ENCODE measurements around the gene SIGLEC1.

SIGLEC1 gene

DNA sequence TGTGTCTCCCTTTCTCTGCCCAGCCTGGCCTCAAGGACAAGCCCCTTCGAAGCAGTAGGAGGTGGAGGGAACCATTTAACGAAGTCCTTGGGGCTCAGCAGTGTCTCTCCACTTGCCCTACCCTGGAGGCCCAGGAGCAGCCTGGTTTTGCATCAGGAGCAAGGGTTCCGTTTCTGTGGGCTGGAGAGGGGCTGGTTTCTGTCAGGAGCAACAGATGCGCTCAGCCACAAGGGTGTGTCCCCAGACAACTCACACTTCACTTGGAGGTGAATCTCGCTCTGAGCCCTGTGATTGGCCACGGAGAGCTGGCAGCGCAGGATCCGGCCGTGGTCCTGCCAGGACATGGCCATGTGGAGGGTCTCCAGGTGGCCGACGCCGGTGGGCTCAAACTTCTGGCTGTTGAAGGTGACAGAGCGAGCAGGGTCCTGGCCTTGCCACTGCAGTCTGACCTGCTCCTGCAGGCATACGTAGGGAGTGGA lies 6.9 kb downstream of the SIGLEC1 start:
- Histone ChIP-seq H4K20me1 (ENCODE audit: control insufficient read depth, insufficient read depth, low read depth, low read length) (no peaks in the 10 kb centered on the region), H3F3A (ENCODE audit: control insufficient read depth, insufficient read depth) (no peaks in the 10 kb centered on the region), H3K4me1 (ENCODE audit: control insufficient read depth, low read length) (no peaks in the 10 kb centered on the region), H3K9me3 (ENCODE audit: control insufficient read depth, insufficient read depth, low read length) (no peaks in the 10 kb centered on the region), H3K79me2 (ENCODE audit: control insufficient read depth, low read length) (no peaks in the 10 kb centered on the region), H3K27ac (ENCODE audit: low read depth, low read length) (no peak overlapping the region), H3K27me3 (ENCODE audit: control insufficient read depth, low read length) (0 out of 2 replicates have a peak, but pooled peaks cover 2% of the 10 kb centered on the region), H3K36me3 (ENCODE audit: control insufficient read depth, low read length) (no peaks in the 10 kb centered on the region), H3K4me3 (ENCODE audit: low read length) (no peak overlapping the region), H3K4me2 (ENCODE audit: low read length) (no peak overlapping the region), H3K9me2 (replicated peaks; ENCODE audit: control insufficient read depth, low read length) (no peaks in the 10 kb centered on the region)
- no peak for TF ChIP-seq EZH2phosphoT487 (IDR thresholded peaks at IDR 0.05; ENCODE audit: borderline replicate concordance, low read length)
- TF ChIP-seq, protein P1, sequence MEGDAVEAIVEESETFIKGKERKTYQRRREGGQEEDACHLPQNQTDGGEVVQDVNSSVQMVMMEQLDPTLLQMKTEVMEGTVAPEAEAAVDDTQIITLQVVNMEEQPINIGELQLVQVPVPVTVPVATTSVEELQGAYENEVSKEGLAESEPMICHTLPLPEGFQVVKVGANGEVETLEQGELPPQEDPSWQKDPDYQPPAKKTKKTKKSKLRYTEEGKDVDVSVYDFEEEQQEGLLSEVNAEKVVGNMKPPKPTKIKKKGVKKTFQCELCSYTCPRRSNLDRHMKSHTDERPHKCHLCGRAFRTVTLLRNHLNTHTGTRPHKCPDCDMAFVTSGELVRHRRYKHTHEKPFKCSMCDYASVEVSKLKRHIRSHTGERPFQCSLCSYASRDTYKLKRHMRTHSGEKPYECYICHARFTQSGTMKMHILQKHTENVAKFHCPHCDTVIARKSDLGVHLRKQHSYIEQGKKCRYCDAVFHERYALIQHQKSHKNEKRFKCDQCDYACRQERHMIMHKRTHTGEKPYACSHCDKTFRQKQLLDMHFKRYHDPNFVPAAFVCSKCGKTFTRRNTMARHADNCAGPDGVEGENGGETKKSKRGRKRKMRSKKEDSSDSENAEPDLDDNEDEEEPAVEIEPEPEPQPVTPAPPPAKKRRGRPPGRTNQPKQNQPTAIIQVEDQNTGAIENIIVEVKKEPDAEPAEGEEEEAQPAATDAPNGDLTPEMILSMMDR (IDR thresholded peaks at IDR 0.05; ENCODE audit: low read depth, low read length, poor library complexity, severe bottlenecking) = no peak

DNA sequence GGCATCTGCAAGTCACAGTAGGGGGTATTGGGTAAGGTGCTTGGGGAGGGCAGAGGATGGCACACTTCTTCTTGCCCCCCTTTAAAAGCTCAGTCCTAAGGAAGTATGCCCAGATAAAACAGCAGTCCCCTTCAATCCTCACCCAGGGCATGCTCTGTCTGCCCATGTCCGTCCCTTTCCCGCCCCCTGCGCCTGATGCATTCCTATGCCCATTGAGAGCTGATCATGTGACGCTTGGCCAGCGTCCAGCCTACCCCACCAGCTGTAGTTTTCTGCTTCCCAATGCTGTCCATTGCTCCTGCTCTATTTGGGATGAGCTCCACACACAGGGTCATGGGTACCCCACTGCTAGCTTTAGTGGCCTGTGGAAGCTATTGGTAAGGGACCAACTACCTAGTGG lies 8.3 kb downstream of the SIGLEC1 start:
- no peak overlapping the region for H3K27ac ChIP-seq (ENCODE audit: low read depth, low read length)
- no peak overlapping the region for H3K4me3 ChIP-seq (ENCODE audit: low read length)
- no peaks in the 10 kb centered on the region for H3K36me3 ChIP-seq (ENCODE audit: control insufficient read depth, low read length)
- no peaks in the 10 kb centered on the region for H3K9me3 ChIP-seq (ENCODE audit: control insufficient read depth, insufficient read depth, low read length)
- TF ChIP-seq, protein P1 (IDR thresholded peaks at IDR 0.05; ENCODE audit: low read depth, low read length, poor library complexity, severe bottlenecking) = no peak
- no peak for TF ChIP-seq EZH2phosphoT487 (IDR thresholded peaks at IDR 0.05; ENCODE audit: borderline replicate concordance, low read length)
- H4K20me1 ChIP-seq (ENCODE audit: control insufficient read depth, insufficient read depth, low read depth, low read length) = no peaks in the 10 kb centered on the region
- H3K4me2 ChIP-seq (ENCODE audit: low read length) = no peak overlapping the region
- H3K79me2 ChIP-seq (ENCODE audit: control insufficient read depth, low read length) = no peaks in the 10 kb centered on the region
- H3F3A ChIP-seq (ENCODE audit: control insufficient read depth, insufficient read depth) = no peaks in the 10 kb centered on the region
- H3K4me1 ChIP-seq (ENCODE audit: control insufficient read depth, low read length) = no peaks in the 10 kb centered on the region
- no peaks in the 10 kb centered on the region for H3K9me2 ChIP-seq (replicated peaks; ENCODE audit: control insufficient read depth, low read length)
- H3K27me3 ChIP-seq (ENCODE audit: control insufficient read depth, low read length) = no peaks in the 10 kb centered on the region

DNA sequence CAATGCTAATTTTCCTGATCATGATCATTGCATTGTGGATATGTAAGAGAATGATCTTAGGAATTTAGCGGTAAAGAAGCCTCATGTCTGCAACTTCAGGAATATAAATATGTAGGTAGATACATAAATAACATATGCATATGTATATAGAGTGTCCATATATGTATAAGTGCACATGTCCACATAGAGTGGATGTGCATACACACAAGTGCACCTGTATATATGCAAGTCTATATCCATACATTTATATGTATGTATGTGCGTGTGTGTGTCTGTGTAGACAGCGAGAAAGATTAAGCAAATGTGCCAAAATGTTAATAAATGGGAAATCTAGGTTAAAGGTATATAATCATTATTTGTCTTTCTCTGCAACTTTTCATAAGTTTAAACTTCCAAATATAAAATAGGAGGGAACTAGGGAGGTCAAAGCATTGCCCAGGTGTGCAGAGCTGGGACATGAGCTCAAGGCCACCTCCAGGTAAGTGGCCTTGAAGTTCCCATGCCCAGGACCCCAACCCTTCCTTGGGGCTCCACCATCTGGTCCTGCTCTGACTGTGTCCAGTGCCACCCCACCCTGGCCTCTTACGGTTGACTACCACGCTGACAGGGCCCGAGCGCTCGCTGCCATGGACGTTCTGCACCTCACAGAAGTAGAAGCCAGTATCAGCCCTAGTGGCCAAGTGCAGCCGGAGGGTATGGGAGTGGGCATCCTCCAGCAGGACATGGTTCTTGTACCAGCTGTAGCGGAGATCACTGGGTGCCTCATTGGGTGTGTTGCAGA lies 9.6 kb downstream of the SIGLEC1 start:
- H3K36me3 ChIP-seq (ENCODE audit: control insufficient read depth, low read length) = no peaks in the 10 kb centered on the region
- TF ChIP-seq EZH2phosphoT487 (IDR thresholded peaks at IDR 0.05; ENCODE audit: borderline replicate concordance, low read length) = no peak
- TF ChIP-seq, protein P1 (IDR thresholded peaks at IDR 0.05; ENCODE audit: low read depth, low read length, poor library complexity, severe bottlenecking) = no peak

More for the DNA sequence above, 9.6 kb downstream of the SIGLEC1 start:
- H3K9me3 ChIP-seq (ENCODE audit: control insufficient read depth, insufficient read depth, low read length) = no peaks in the 10 kb centered on the region
- no peak overlapping the region for H3K27ac ChIP-seq (ENCODE audit: low read depth, low read length)
- no peaks in the 10 kb centered on the region for H3K9me2 ChIP-seq (replicated peaks; ENCODE audit: control insufficient read depth, low read length)
- no peaks in the 10 kb centered on the region for H3K79me2 ChIP-seq (ENCODE audit: control insufficient read depth, low read length)
- H3K27me3 ChIP-seq (ENCODE audit: control insufficient read depth, low read length) = no peaks in the 10 kb centered on the region
- H3K4me3 ChIP-seq (ENCODE audit: low read length) = no peak overlapping the region
- no peaks in the 10 kb centered on the region for H4K20me1 ChIP-seq (ENCODE audit: control insufficient read depth, insufficient read depth, low read depth, low read length)
- H3K4me1 ChIP-seq (ENCODE audit: control insufficient read depth, low read length) = no peaks in the 10 kb centered on the region
- no peaks in the 10 kb centered on the region for H3F3A ChIP-seq (ENCODE audit: control insufficient read depth, insufficient read depth)
- no peak overlapping the region for H3K4me2 ChIP-seq (ENCODE audit: low read length)
